KOPT-K1 (cell line): Measurements from ENCODE around the gene CARD11.

Experiments used
- H3K27ac ChIP-seq: fragments of 200-600 bp; sonication (generic); 2 replicates; pipeline ENCODE4 v1.5.1; 2016; ENCODE audit warnings: antibody characterized with exemption, mild to moderate bottlenecking, low read depth, low read length; ENCODE audit not compliant: poor library complexity, severe bottlenecking
- H3K36me3 ChIP-seq: fragments of 200-600 bp; sonication (generic); 2 replicates; pipeline ENCODE4 v1.5.1; 2017; ENCODE audit warnings: antibody characterized with exemption, mild to moderate bottlenecking, low read length, moderate library complexity; ENCODE audit not compliant: insufficient read depth
- H3K9me3 ChIP-seq: fragments of 200-600 bp; sonication (generic); 2 replicates; pipeline ENCODE4 v1.5.1; 2017; ENCODE audit warnings: antibody characterized with exemption, low read length, mild to moderate bottlenecking; ENCODE audit not compliant: insufficient read depth, poor library complexity, severe bottlenecking

CARD11 gene

GRCh38 chr7:2864999-2865670, 178.5 kb downstream of the CARD11 start:
- Histone ChIP-seq H3K36me3 (no peaks in the 10 kb centered on the region), H3K9me3 (no peaks in the 10 kb centered on the region), H3K27ac (no peak overlapping the region)

GRCh38 chr7:2864204-2864985, 179.3 kb downstream of the CARD11 start:
- Histone ChIP-seq H3K9me3 (no peaks in the 10 kb centered on the region), H3K36me3 (no peaks in the 10 kb centered on the region), H3K27ac (no peak overlapping the region)

- Histone ChIP-seq H3K9me3 (no peaks in the 10 kb centered on the region), H3K36me3 (no peaks in the 10 kb centered on the region), H3K27ac (no peak overlapping the region)
These were observed 180.1 kb downstream of the CARD11 start for GRCh38 chr7:2863461-2864066.

GRCh38 chr7:2862831-2863361, 180.8 kb downstream of the CARD11 start:
- no peaks in the 10 kb centered on the region for H3K9me3 ChIP-seq
- no peaks in the 10 kb centered on the region for H3K36me3 ChIP-seq
- H3K27ac ChIP-seq = no peak overlapping the region

- Histone ChIP-seq H3K9me3 (no peaks in the 10 kb centered on the region), H3K36me3 (no peaks in the 10 kb centered on the region), H3K27ac (no peak overlapping the region)
These were observed 182.2 kb downstream of the CARD11 start for GRCh38 chr7:2861509-2861908.

GRCh38 chr7:2860627-2861133, 183.0 kb downstream of the CARD11 start:
- no peak overlapping the region for H3K27ac ChIP-seq

GRCh38 chr7:2859952-2860351, 183.7 kb downstream of the CARD11 start:
- Histone ChIP-seq H3K36me3 (no peaks in the 10 kb centered on the region), H3K9me3 (no peaks in the 10 kb centered on the region), H3K27ac (no peak overlapping the region)

More at GRCh38 chr7:2860627-2861133, 183.0 kb downstream of the CARD11 start:
- no peaks in the 10 kb centered on the region for H3K9me3 ChIP-seq
- H3K36me3 ChIP-seq = no peaks in the 10 kb centered on the region

GRCh38 chr7:2858621-2859020, 185.0 kb downstream of the CARD11 start:
- no peaks in the 10 kb centered on the region for H3K9me3 ChIP-seq
- no peaks in the 10 kb centered on the region for H3K36me3 ChIP-seq
- no peak overlapping the region for H3K27ac ChIP-seq

GRCh38 chr7:2856388-2857169, 187.1 kb downstream of the CARD11 start:
- Histone ChIP-seq H3K27ac (no peak overlapping the region), H3K9me3 (no peaks in the 10 kb centered on the region), H3K36me3 (no peaks in the 10 kb centered on the region)
